HepG2 (cell line): Measurements from ENCODE around the gene IPO9. TPM values are rescaled to one million over a fixed set of nuclear protein-coding genes. Genes with fewer than 3 reads are reported as not detected.

Source experiments
- ATAC-seq: fragments of 200-7000 bp; cut with Tn5 transposase; 3 replicates; pipeline ENCODE4 v1.9.1; 2020; ENCODE audit warnings: mild to moderate bottlenecking, moderate library complexity
- BruUV-seq: library from RNA; stranded (reverse); fragments of 400-500 nt; replicated peaks from 2 replicates; lab custom pipeline; 2021; lab: Mats Ljungman, UMichigan
- CTCF ChIA-PET: fragments of 300-600 bp; formaldehyde crosslinking; extraction: SDS; loops from one replicate; lab custom pipeline; 2021; ENCODE audit warnings: low total read pairs, inconsistent platforms, low intra/inter-chr PET ratio; lab: Yijun Ruan, JAX
- POLR2A ChIA-PET: fragments of 350-600 bp; sonication (Branson Sonifier 250); formaldehyde crosslinking; loops from one replicate; lab custom pipeline; 2020; ENCODE audit warnings: antibody characterized with exemption, inconsistent platforms; lab: Yijun Ruan, JAX
- DNase-seq: peaks from one replicate; pipeline ENCODE4 v3.0.0-alpha.2; 2015; ENCODE audit warnings: low spot score
- FAIRE-seq: peaks from 3 replicates; lab custom pipeline; 2011; peaks lifted over from hg19 to GRCh38; lab: Jason Lieb, UNC
- H2AFZ ChIP-seq: one replicate; pipeline ENCODE4 v1.6.1; 2011; ENCODE audit warnings: low read length, inconsistent platforms
- H3K27ac ChIP-seq: fragments of 300-600 bp; 3 replicates; pipeline ENCODE4 v1.8.0; 2011; ENCODE audit warnings: mixed run types, mild to moderate bottlenecking, mixed read lengths, low read length, inconsistent platforms; ENCODE audit not compliant: insufficient read depth; ENCODE audit errors: extremely low read length
- H3K27me3 ChIP-seq, 2 experiments: fragments of 200-600 bp in 1 of 2; 2 replicates in 1 of 2; 3 replicates in 1 of 2; pipeline versions ENCODE4 v1.6.0 to v1.8.0; 2011; ENCODE audit warnings: low read length in 2 of 2, mild to moderate bottlenecking in 2 of 2, moderate library complexity in 2 of 2, inconsistent platforms in 1 of 2; ENCODE audit not compliant: insufficient read depth in 2 of 2, control insufficient read depth in 1 of 2
- H3K36me3 ChIP-seq, 2 experiments: fragments of 200-600 bp in 1 of 2; replicated peaks in 1 of 2; 2 replicates in 1 of 2; 3 replicates in 1 of 2; pipeline versions ENCODE4 v1.5.1 to v1.8.0; 2011; ENCODE audit warnings: low read length in 2 of 2, inconsistent platforms in 1 of 2; ENCODE audit not compliant: insufficient read depth in 2 of 2, control insufficient read depth in 1 of 2
- H3K4me1 ChIP-seq: 2 replicates; pipeline ENCODE4 v1.5.1; 2012; ENCODE audit warnings: low read length, inconsistent platforms; ENCODE audit not compliant: insufficient read depth
- H3K4me2 ChIP-seq: 2 replicates; pipeline ENCODE4 v1.6.0; 2011; ENCODE audit warnings: low read depth, low read length, inconsistent platforms
- H3K4me3 ChIP-seq, 3 experiments: fragments of 200-600 bp in 1 of 3; sonication (generic), shearing (Covaris generic) in 1 of 3; replicated peaks in 1 of 3; 2 replicates each; pipeline ENCODE4 v1.5.1; 2011 to 2016; ENCODE audit warnings: low read length in 3 of 3, inconsistent platforms in 2 of 3, low read depth in 2 of 3, mild to moderate bottlenecking in 2 of 3, control low read depth in 1 of 3, mixed read lengths in 1 of 3; ENCODE audit not compliant: insufficient read depth in 1 of 3
- H3K79me2 ChIP-seq: one replicate; pipeline ENCODE4 v1.6.1; 2011; ENCODE audit warnings: low read length, inconsistent platforms; ENCODE audit not compliant: insufficient read depth
- H3K9ac ChIP-seq: 2 replicates; pipeline ENCODE4 v1.6.0; 2011; ENCODE audit warnings: mild to moderate bottlenecking, low read depth, low read length, inconsistent platforms; ENCODE audit not compliant: insufficient read depth
- H3K9me3 ChIP-seq: 2 replicates; pipeline ENCODE4 v1.5.1; 2012; ENCODE audit warnings: mild to moderate bottlenecking, low read length
- H4K20me1 ChIP-seq: 2 replicates; pipeline ENCODE4 v1.6.0; 2011; ENCODE audit warnings: inconsistent platforms, mild to moderate bottlenecking, low read length, moderate library complexity; ENCODE audit not compliant: insufficient read depth
- ARHGAP35 ChIP-seq: sonication (generic); formaldehyde crosslinking; IDR thresholded peaks from 2 replicates; pipeline ENCODE4 v1.9.0; 2022; ENCODE audit warnings: mild to moderate bottlenecking, inconsistent platforms, moderate library complexity, missing genetic modification reagents, borderline replicate concordance
- ARNTL ChIP-seq: sonication (generic); formaldehyde crosslinking; IDR thresholded peaks from 2 replicates; pipeline ENCODE4 v1.4.0; 2020; ENCODE audit warnings: mild to moderate bottlenecking, missing genetic modification reagents
- GMEB1 ChIP-seq: sonication (generic); formaldehyde crosslinking; IDR thresholded peaks from 2 replicates; pipeline ENCODE4 v1.5.1; 2020; ENCODE audit warnings: missing genetic modification reagents, mild to moderate bottlenecking, borderline replicate concordance
- GTF2F1 ChIP-seq: fragments of 150-350 bp; IDR thresholded peaks from 2 replicates; pipeline ENCODE4 v1.6.1; 2014; ENCODE audit warnings: low read length
- MYNN ChIP-seq: sonication (generic); formaldehyde crosslinking; IDR thresholded peaks from 2 replicates; pipeline ENCODE4 v1.4.0; 2020; ENCODE audit warnings: mild to moderate bottlenecking, low read depth, missing genetic modification reagents
- PRDM15 ChIP-seq: sonication (generic); formaldehyde crosslinking; IDR thresholded peaks from 2 replicates; pipeline ENCODE4 v1.4.0; 2020; ENCODE audit warnings: missing genetic modification reagents
- TSC22D2 ChIP-seq: sonication (generic); formaldehyde crosslinking; IDR thresholded peaks from 2 replicates; pipeline ENCODE4 v1.5.1; 2020; ENCODE audit warnings: missing genetic modification reagents, mild to moderate bottlenecking, borderline replicate concordance
- USF2 ChIP-seq, 2 experiments: sonication (generic) in 1 of 2; formaldehyde crosslinking in 1 of 2; IDR thresholded peaks; 2 replicates each; pipeline versions ENCODE4 v1.5.1 to v1.6.1; 2011 to 2020; ENCODE audit warnings: borderline replicate concordance in 1 of 2, low read depth in 1 of 2, low read length in 1 of 2, mild to moderate bottlenecking in 1 of 2, missing genetic modification reagents in 1 of 2, moderate library complexity in 1 of 2
- ZBTB8A ChIP-seq: sonication (generic); formaldehyde crosslinking; IDR thresholded peaks from 2 replicates; pipeline ENCODE4 v1.4.0; 2020; ENCODE audit warnings: mild to moderate bottlenecking, low read depth, missing genetic modification reagents, borderline replicate concordance
- ZNF251 ChIP-seq: sonication (generic); formaldehyde crosslinking; IDR thresholded peaks from 2 replicates; pipeline ENCODE4 v1.9.0; 2021; ENCODE audit warnings: mild to moderate bottlenecking, missing genetic modification reagents
- ZNF773 ChIP-seq: sonication (generic); formaldehyde crosslinking; IDR thresholded peaks from 2 replicates; pipeline ENCODE4 v1.4.0; 2020; ENCODE audit warnings: missing genetic modification reagents, borderline replicate concordance
- ZNF879 ChIP-seq: sonication (generic); formaldehyde crosslinking; IDR thresholded peaks from 2 replicates; pipeline ENCODE4 v1.8.1; 2023; ENCODE audit warnings: missing genetic modification reagents
- WGBS: methylation state at CpG from one replicate; pipeline ENCODE4 v1.1.6; 2017; ENCODE audit warnings: low lambda C conversion rate; 5-methylcytosine and 5-hydroxymethylcytosine counted together
- in situ Hi-C: cut with HindIII; loops from 2 replicates; pipeline ENCODE4 v1.10.0; 2017; ENCODE audit warnings: low pct_unique_long_range_greater_than_20kb; ENCODE audit not compliant: extremely low pct_ligation_motif_present
- intact Hi-C: fragments of 100-400 bp; cut with micrococcal nuclease; formaldehyde crosslinking; loops from one replicate; pipeline ENCODE4 v1.10.0; 2022; ENCODE audit not compliant: unreplicated experiment
- polyA plus RNA-seq, 8 experiments: library from polyadenylated mRNA; depleted of rRNA in 3 of 8; stranded (reverse) in 7 of 8; unstranded in 1 of 8; fragments of >200 nt; fragmentation: Illumina TruSeq in 4 of 8; extraction: Trizol in 4 of 8; gene quantifications; 2 replicates each; pipeline versions ENCODE4 v1.2.1 to v1.2.3, GENCODE V29; 2011 to 2016; ENCODE audit warnings: low read depth in 4 of 8, missing spikeins in 1 of 8, mixed read lengths in 1 of 8; ENCODE audit not compliant: insufficient read depth in 1 of 8
- total RNA-seq, 5 experiments: library from RNA; depleted of rRNA; stranded (reverse); fragments of >200 nt; fragmentation: Illumina TruSeq; extraction: Trizol; gene quantifications; 2 replicates each; pipeline ENCODE4 v1.2.3, GENCODE V29; 2016; ENCODE audit warnings: low read depth in 1 of 5
- TF ChIP-seq, protein P1 (sequence below): sonication (generic); formaldehyde crosslinking; IDR thresholded peaks from 2 replicates; pipeline ENCODE4 v1.5.0; 2020; ENCODE audit warnings: missing genetic modification reagents

The IPO9 gene
- total and polyA plus RNA-seq, 2 of the 13 experiments (the other 11 are each of a cell fraction or from before 2014, with no cell fraction given), result 31.0 to 34.8 TPM

- BruUV-seq, result no TSS peak
- H3K9me3 ChIP-seq, result no peaks in the 10 kb centered on the region
- peaks cover 16% of the 10 kb centered on the region for H3K4me1 ChIP-seq
- 63% methylated on average over 6 of the region's 7 CpGs for WGBS
- ChIA-PET POLR2A (interaction anchor here (0.9 kb wide), 1 partner anchor 65 kb away, joined by 3 read pairs; the partner anchor contains the start of gene TIMM17A), CTCF (no interaction called here)
- no peak for ATAC-seq
- H3K36me3 ChIP-seq, result no peaks in the 10 kb centered on the region
- no peaks in the 10 kb centered on the region for H4K20me1 ChIP-seq
- H3K27me3 ChIP-seq, result peaks cover 4 to 36% of the 10 kb centered on the region in 2 experiments; a peak in 3 of 5 replicates
- H3K4me3 ChIP-seq, result no peak overlapping the region
- in situ Hi-C loops (loop anchor here (5.0 kb wide), 1 partner anchor 82 kb away; no protein-coding TSS in a partner anchor), intact Hi-C loops (loop anchor here (10.0 kb wide), 1 partner anchor 225 kb away; no protein-coding TSS in a partner anchor)
- DNase-seq, result no peak
- no peak overlapping the region for H3K27ac ChIP-seq
- H3K4me2 ChIP-seq, result no peak overlapping the region
- no peaks in the 10 kb centered on the region for H3K79me2 ChIP-seq
- FAIRE-seq, result no peak
- H3K9ac ChIP-seq, result no peak overlapping the region
- H2AFZ ChIP-seq, result no peak overlapping the region
- TF ChIP-seq ZNF879 (CRISPR knock-in tag), result no peak
- TF ChIP-seq GTF2F1, result no peak
- no peak for TF ChIP-seq ZBTB8A
- no peak for TF ChIP-seq ARHGAP35 (CRISPR knock-in tag)
- TF ChIP-seq PRDM15, result no peak
- TF ChIP-seq MYNN (CRISPR knock-in tag), result no peak
- no peak for TF ChIP-seq TSC22D2 (CRISPR knock-in tag)
- no peak for TF ChIP-seq ZNF251 (CRISPR knock-in tag)
- TF ChIP-seq, protein P1, sequence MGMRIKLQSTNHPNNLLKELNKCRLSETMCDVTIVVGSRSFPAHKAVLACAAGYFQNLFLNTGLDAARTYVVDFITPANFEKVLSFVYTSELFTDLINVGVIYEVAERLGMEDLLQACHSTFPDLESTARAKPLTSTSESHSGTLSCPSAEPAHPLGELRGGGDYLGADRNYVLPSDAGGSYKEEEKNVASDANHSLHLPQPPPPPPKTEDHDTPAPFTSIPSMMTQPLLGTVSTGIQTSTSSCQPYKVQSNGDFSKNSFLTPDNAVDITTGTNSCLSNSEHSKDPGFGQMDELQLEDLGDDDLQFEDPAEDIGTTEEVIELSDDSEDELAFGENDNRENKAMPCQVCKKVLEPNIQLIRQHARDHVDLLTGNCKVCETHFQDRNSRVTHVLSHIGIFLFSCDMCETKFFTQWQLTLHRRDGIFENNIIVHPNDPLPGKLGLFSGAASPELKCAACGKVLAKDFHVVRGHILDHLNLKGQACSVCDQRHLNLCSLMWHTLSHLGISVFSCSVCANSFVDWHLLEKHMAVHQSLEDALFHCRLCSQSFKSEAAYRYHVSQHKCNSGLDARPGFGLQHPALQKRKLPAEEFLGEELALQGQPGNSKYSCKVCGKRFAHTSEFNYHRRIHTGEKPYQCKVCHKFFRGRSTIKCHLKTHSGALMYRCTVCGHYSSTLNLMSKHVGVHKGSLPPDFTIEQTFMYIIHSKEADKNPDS, result no peak
- no peak for TF ChIP-seq USF2 (IDR thresholded peaks at IDR 0.05; ENCODE audit: low read depth, low read length)
- no peak for TF ChIP-seq USF2 (CRISPR knock-in tag; IDR thresholded peaks at IDR 0.05; ENCODE audit: borderline replicate concordance)
- TF ChIP-seq ZNF773, result no peak
- TF ChIP-seq GMEB1 (CRISPR knock-in tag), result no peak
- no peak for TF ChIP-seq ARNTL (CRISPR knock-in tag)
Observed at GRCh38 chr1:201890223-201890622, 61.3 kb downstream of the IPO9 start.
